SK-N-SH (cell line): ENCODE results near the gene DPP10. TPM values are rescaled to one million over a fixed set of nuclear protein-coding genes. Genes with fewer than 3 reads are reported as not detected.

ENCODE experiments used
- CTCF ChIA-PET: fragments of 300-600, 350-600 bp; formaldehyde crosslinking; extraction: SDS; loops from one replicate; lab custom pipeline; 2021; lab: Yijun Ruan, JAX
- POLR2A ChIA-PET: fragments of 350-600 bp; sonication (Branson Sonifier 250); formaldehyde crosslinking; extraction: SDS; loops from one replicate; lab custom pipeline; 2020; ENCODE audit warnings: antibody characterized with exemption, inconsistent platforms; lab: Yijun Ruan, JAX
- DNase-seq: peaks from one replicate; pipeline ENCODE4 v3.0.0; 2012
- H2AFZ ChIP-seq: fragments of 200-600 bp; sonication (generic); 2 replicates; pipeline ENCODE4 v1.8.1; 2016; ENCODE audit warnings: antibody characterized with exemption, mild to moderate bottlenecking, low read depth
- H3F3A ChIP-seq: fragments of 200-600 bp; sonication (generic); replicated peaks from 2 replicates; pipeline ENCODE3; 2016; ENCODE audit warnings: antibody characterized with exemption, mild to moderate bottlenecking; ENCODE audit not compliant: insufficient read depth
- H3K27ac ChIP-seq, 2 experiments: fragments of 200-500 bp in 1 of 2; fragments of 200-600 bp in 1 of 2; sonication (Bioruptor generic) in 1 of 2; sonication (generic), shearing (Covaris generic) in 1 of 2; 2 replicates each; pipeline versions ENCODE4 v1.5.1 to v1.6.1; 2014 to 2016; ENCODE audit warnings: low read depth in 2 of 2, inconsistent platforms in 1 of 2, low read length in 1 of 2, mild to moderate bottlenecking in 1 of 2, mixed read lengths in 1 of 2
- H3K27me3 ChIP-seq: fragments of 200-600 bp; sonication (generic), shearing (Covaris generic); 2 replicates; pipeline ENCODE4 v1.6.1; 2016; ENCODE audit warnings: mixed run types; ENCODE audit not compliant: insufficient read depth
- H3K36me3 ChIP-seq, 2 experiments: fragments of 200-500 bp in 1 of 2; fragments of 200-600 bp in 1 of 2; sonication (Bioruptor generic) in 1 of 2; sonication (generic) in 1 of 2; replicated peaks in 1 of 2; 2 replicates each; pipeline versions ENCODE3 to v1.5.1; 2014 to 2016; ENCODE audit warnings: low read length in 1 of 2, mild to moderate bottlenecking in 1 of 2; ENCODE audit not compliant: insufficient read depth in 2 of 2, control insufficient read depth in 1 of 2
- H3K4me1 ChIP-seq, 2 experiments: fragments of 200-500 bp in 1 of 2; fragments of 200-600 bp in 1 of 2; sonication (Bioruptor generic) in 1 of 2; sonication (generic), shearing (Covaris generic) in 1 of 2; 2 replicates each; pipeline versions ENCODE4 v1.5.1 to v1.6.1; 2014 to 2016; ENCODE audit warnings: low read depth in 1 of 2, low read length in 1 of 2, mixed run types in 1 of 2; ENCODE audit not compliant: insufficient read depth in 2 of 2, control insufficient read depth in 1 of 2
- H3K4me2 ChIP-seq: fragments of 200-600 bp; sonication (generic), shearing (Covaris generic); 2 replicates; pipeline ENCODE4 v1.6.1; 2017; ENCODE audit warnings: mixed run types
- H3K4me3 ChIP-seq, 2 experiments: fragments of 200-500 bp in 1 of 2; fragments of 200-600 bp in 1 of 2; sonication (Bioruptor generic) in 1 of 2; sonication (generic), shearing (Covaris generic) in 1 of 2; 2 replicates each; pipeline versions ENCODE4 v1.5.1 to v1.8.1; 2014 to 2016; ENCODE audit warnings: low read depth in 2 of 2, inconsistent platforms in 1 of 2, low read length in 1 of 2, mild to moderate bottlenecking in 1 of 2, mixed read lengths in 1 of 2, moderate library complexity in 1 of 2
- H3K79me2 ChIP-seq: fragments of 200-600 bp; sonication (generic); 2 replicates; pipeline ENCODE4 v1.8.1; 2017; ENCODE audit warnings: mild to moderate bottlenecking; ENCODE audit not compliant: insufficient read depth
- H3K9ac ChIP-seq: fragments of 200-600 bp; sonication (generic); 2 replicates; pipeline ENCODE4 v1.6.1; 2017; ENCODE audit warnings: mixed run types
- H3K9me2 ChIP-seq: fragments of 200-600 bp; sonication (generic); 2 replicates; pipeline ENCODE4 v1.6.1; 2017; ENCODE audit warnings: mixed run types
- H3K9me3 ChIP-seq: fragments of 200-600 bp; sonication (generic); 2 replicates; pipeline ENCODE4 v1.6.1; 2017; ENCODE audit warnings: mixed run types, mild to moderate bottlenecking, moderate library complexity
- H4K20me1 ChIP-seq: fragments of 200-600 bp; sonication (generic); 2 replicates; pipeline ENCODE4 v1.6.1; 2017; ENCODE audit warnings: mild to moderate bottlenecking, mixed run types; ENCODE audit not compliant: insufficient read depth
- CHD2 ChIP-seq: fragments of 150-350 bp; IDR thresholded peaks from 2 replicates; pipeline ENCODE4 v1.6.1; 2018; ENCODE audit warnings: low read length; ENCODE audit not compliant: partially characterized antibody
- EZH2phosphoT487 ChIP-seq: fragments of 200-600 bp; sonication (generic); IDR thresholded peaks from 2 replicates; pipeline ENCODE4 v1.6.1; 2017; ENCODE audit warnings: low read depth, mixed run types, mild to moderate bottlenecking, antibody characterized with exemption, moderate library complexity, borderline replicate concordance
- FOSL2 ChIP-seq: IDR thresholded peaks from 2 replicates; pipeline ENCODE4 v1.4.0; 2012; ENCODE audit warnings: low read depth, mild to moderate bottlenecking, moderate library complexity, borderline replicate concordance
- FOXM1 ChIP-seq: IDR thresholded peaks from 2 replicates; pipeline ENCODE4 v1.4.0; 2012; ENCODE audit warnings: low read depth, mild to moderate bottlenecking
- JUND ChIP-seq: IDR thresholded peaks from 2 replicates; pipeline ENCODE4 v1.4.0; 2012
- NRF1 ChIP-seq: IDR thresholded peaks from 2 replicates; pipeline ENCODE4 v1.6.1; 2012; ENCODE audit warnings: low read depth, mild to moderate bottlenecking, low read length
- RCOR1 ChIP-seq: fragments of 150-350 bp; IDR thresholded peaks from 2 replicates; pipeline ENCODE4 v1.6.1; 2017; ENCODE audit warnings: antibody characterized with exemption, low read length
- RFX5 ChIP-seq: IDR thresholded peaks from 2 replicates; pipeline ENCODE4 v1.6.1; 2012; ENCODE audit warnings: mild to moderate bottlenecking, improper control_type of control experiment, low read length
- SIN3A ChIP-seq: IDR thresholded peaks from 2 replicates; pipeline ENCODE4 v1.6.1; 2012; ENCODE audit warnings: low read depth, mild to moderate bottlenecking, low read length, moderate library complexity, borderline replicate concordance
- SMC3 ChIP-seq: IDR thresholded peaks from 2 replicates; pipeline ENCODE4 v1.6.1; 2012; ENCODE audit warnings: low read depth, low read length, improper control_type of control experiment
- WGBS: methylation state at CpG from one replicate; pipeline ENCODE4 v1.1.6; 2017; ENCODE audit warnings: low lambda C conversion rate; 5-methylcytosine and 5-hydroxymethylcytosine counted together
- polyA plus RNA-seq, 3 experiments: library from polyadenylated mRNA; depleted of rRNA; stranded (reverse); fragments of >200 nt; gene quantifications; 2 replicates each; pipeline ENCODE4 v1.2.3, GENCODE V29; 2012
- TF ChIP-seq, protein P1 (sequence below): IDR thresholded peaks from 2 replicates; pipeline ENCODE4 v1.4.0; 2012; ENCODE audit warnings: low read depth, borderline replicate concordance
- TF ChIP-seq, protein P2 (sequence below): IDR thresholded peaks from 2 replicates; pipeline ENCODE4 v1.4.0; 2012; ENCODE audit warnings: low read depth, borderline replicate concordance
- TF ChIP-seq, protein P3 (sequence below): IDR thresholded peaks from 2 replicates; pipeline ENCODE4 v1.6.1; 2012; ENCODE audit warnings: mild to moderate bottlenecking, low read depth, low read length, moderate library complexity
- TF ChIP-seq, protein P4 (sequence below): fragments of 200-600 bp; sonication (generic); IDR thresholded peaks from 2 replicates; pipeline ENCODE4 v1.6.1; 2017; ENCODE audit warnings: antibody characterized with exemption, mild to moderate bottlenecking, moderate library complexity
- TF ChIP-seq, protein P5 (sequence below): fragments of 150-350 bp; IDR thresholded peaks from 2 replicates; pipeline ENCODE4 v1.6.1; 2016; ENCODE audit warnings: mild to moderate bottlenecking, low read depth, low read length
- TF ChIP-seq, protein P6 (sequence below): IDR thresholded peaks from 2 replicates; pipeline ENCODE4 v1.4.0; 2012; ENCODE audit warnings: low read depth
- TF ChIP-seq, protein P7 (sequence below): IDR thresholded peaks from 2 replicates; pipeline ENCODE4; 2012

The DPP10 gene
- polyA plus RNA-seq, 1 of the 3 experiments (the other 2 are of a cell fraction), result not detected

DNA sequence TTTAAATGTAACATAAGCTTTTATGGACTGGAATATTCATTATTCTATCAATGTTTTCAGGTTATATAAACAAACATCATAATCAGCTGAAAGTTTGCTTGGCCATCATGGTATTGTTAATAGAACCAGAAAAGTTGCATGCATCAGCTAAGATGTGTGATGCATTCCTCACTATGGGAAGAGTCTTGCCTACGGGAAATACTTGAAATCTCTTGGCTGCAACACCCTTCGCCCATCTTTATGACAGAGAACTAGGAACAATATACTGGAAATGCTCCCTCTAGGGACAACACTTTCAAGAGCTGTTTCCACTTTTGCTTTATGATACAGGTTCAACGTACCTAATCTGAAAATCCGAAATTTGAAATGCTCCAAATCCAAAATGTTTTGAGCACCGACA lies 1390.8 kb downstream of the DPP10 start (continued):
- TF ChIP-seq, protein P1, sequence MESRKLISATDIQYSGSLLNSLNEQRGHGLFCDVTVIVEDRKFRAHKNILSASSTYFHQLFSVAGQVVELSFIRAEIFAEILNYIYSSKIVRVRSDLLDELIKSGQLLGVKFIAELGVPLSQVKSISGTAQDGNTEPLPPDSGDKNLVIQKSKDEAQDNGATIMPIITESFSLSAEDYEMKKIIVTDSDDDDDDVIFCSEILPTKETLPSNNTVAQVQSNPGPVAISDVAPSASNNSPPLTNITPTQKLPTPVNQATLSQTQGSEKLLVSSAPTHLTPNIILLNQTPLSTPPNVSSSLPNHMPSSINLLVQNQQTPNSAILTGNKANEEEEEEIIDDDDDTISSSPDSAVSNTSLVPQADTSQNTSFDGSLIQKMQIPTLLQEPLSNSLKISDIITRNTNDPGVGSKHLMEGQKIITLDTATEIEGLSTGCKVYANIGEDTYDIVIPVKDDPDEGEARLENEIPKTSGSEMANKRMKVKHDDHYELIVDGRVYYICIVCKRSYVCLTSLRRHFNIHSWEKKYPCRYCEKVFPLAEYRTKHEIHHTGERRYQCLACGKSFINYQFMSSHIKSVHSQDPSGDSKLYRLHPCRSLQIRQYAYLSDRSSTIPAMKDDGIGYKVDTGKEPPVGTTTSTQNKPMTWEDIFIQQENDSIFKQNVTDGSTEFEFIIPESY, result no peak
- TF ChIP-seq EZH2phosphoT487 (no peak), CHD2 (no peak)
- TF ChIP-seq, protein P2, sequence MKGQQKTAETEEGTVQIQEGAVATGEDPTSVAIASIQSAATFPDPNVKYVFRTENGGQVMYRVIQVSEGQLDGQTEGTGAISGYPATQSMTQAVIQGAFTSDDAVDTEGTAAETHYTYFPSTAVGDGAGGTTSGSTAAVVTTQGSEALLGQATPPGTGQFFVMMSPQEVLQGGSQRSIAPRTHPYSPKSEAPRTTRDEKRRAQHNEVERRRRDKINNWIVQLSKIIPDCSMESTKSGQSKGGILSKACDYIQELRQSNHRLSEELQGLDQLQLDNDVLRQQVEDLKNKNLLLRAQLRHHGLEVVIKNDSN, result no peak

DNA sequence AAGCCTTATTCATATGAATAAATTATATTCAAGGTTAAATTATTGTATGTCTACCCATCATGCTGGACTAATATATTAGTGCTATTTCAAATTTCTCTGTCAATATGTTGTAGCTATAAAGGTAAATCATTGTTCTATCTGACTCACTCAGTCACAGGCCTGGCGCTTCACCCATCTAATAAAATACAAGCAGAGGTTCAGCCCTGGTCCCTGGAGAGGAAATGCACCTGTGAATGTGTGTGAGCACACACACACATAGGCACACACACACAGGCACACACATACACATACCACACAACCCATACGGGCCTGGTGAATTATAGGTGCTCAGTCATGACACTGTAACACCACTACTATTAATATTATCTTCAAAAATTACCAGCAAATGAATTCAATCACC lies 1396.1 kb downstream of the DPP10 start:
- no peak for DNase-seq
- Histone ChIP-seq H3K4me3 (no peak overlapping the region), H3K27me3 (no peaks in the 10 kb centered on the region), H3K36me3 (no peaks in the 10 kb centered on the region), H3K79me2 (no peaks in the 10 kb centered on the region), H2AFZ (no peak overlapping the region), H3K9ac (no peak overlapping the region), H3K27ac (no peak overlapping the region), H3K9me2 (no peaks in the 10 kb centered on the region), H3K9me3 (no peaks in the 10 kb centered on the region), H3F3A (no peaks in the 10 kb centered on the region), H3K4me1 (no peaks in the 10 kb centered on the region), H3K4me2 (no peak overlapping the region), H4K20me1 (no peaks in the 10 kb centered on the region)
- TF ChIP-seq, protein P3, sequence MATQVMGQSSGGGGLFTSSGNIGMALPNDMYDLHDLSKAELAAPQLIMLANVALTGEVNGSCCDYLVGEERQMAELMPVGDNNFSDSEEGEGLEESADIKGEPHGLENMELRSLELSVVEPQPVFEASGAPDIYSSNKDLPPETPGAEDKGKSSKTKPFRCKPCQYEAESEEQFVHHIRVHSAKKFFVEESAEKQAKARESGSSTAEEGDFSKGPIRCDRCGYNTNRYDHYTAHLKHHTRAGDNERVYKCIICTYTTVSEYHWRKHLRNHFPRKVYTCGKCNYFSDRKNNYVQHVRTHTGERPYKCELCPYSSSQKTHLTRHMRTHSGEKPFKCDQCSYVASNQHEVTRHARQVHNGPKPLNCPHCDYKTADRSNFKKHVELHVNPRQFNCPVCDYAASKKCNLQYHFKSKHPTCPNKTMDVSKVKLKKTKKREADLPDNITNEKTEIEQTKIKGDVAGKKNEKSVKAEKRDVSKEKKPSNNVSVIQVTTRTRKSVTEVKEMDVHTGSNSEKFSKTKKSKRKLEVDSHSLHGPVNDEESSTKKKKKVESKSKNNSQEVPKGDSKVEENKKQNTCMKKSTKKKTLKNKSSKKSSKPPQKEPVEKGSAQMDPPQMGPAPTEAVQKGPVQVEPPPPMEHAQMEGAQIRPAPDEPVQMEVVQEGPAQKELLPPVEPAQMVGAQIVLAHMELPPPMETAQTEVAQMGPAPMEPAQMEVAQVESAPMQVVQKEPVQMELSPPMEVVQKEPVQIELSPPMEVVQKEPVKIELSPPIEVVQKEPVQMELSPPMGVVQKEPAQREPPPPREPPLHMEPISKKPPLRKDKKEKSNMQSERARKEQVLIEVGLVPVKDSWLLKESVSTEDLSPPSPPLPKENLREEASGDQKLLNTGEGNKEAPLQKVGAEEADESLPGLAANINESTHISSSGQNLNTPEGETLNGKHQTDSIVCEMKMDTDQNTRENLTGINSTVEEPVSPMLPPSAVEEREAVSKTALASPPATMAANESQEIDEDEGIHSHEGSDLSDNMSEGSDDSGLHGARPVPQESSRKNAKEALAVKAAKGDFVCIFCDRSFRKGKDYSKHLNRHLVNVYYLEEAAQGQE, result no peak
- TF ChIP-seq, protein P4, sequence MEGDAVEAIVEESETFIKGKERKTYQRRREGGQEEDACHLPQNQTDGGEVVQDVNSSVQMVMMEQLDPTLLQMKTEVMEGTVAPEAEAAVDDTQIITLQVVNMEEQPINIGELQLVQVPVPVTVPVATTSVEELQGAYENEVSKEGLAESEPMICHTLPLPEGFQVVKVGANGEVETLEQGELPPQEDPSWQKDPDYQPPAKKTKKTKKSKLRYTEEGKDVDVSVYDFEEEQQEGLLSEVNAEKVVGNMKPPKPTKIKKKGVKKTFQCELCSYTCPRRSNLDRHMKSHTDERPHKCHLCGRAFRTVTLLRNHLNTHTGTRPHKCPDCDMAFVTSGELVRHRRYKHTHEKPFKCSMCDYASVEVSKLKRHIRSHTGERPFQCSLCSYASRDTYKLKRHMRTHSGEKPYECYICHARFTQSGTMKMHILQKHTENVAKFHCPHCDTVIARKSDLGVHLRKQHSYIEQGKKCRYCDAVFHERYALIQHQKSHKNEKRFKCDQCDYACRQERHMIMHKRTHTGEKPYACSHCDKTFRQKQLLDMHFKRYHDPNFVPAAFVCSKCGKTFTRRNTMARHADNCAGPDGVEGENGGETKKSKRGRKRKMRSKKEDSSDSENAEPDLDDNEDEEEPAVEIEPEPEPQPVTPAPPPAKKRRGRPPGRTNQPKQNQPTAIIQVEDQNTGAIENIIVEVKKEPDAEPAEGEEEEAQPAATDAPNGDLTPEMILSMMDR, result no peak
- TF ChIP-seq RFX5 (no peak), JUND (no peak), FOXM1 (no peak), SMC3 (no peak), FOSL2 (no peak), NRF1 (no peak), RCOR1 (no peak), SIN3A (no peak)
- TF ChIP-seq, protein P5, sequence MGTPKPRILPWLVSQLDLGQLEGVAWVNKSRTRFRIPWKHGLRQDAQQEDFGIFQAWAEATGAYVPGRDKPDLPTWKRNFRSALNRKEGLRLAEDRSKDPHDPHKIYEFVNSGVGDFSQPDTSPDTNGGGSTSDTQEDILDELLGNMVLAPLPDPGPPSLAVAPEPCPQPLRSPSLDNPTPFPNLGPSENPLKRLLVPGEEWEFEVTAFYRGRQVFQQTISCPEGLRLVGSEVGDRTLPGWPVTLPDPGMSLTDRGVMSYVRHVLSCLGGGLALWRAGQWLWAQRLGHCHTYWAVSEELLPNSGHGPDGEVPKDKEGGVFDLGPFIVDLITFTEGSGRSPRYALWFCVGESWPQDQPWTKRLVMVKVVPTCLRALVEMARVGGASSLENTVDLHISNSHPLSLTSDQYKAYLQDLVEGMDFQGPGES, result no peak
- TF ChIP-seq, protein P6, sequence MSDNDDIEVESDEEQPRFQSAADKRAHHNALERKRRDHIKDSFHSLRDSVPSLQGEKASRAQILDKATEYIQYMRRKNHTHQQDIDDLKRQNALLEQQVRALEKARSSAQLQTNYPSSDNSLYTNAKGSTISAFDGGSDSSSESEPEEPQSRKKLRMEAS, result no peak
- TF ChIP-seq, protein P7, sequence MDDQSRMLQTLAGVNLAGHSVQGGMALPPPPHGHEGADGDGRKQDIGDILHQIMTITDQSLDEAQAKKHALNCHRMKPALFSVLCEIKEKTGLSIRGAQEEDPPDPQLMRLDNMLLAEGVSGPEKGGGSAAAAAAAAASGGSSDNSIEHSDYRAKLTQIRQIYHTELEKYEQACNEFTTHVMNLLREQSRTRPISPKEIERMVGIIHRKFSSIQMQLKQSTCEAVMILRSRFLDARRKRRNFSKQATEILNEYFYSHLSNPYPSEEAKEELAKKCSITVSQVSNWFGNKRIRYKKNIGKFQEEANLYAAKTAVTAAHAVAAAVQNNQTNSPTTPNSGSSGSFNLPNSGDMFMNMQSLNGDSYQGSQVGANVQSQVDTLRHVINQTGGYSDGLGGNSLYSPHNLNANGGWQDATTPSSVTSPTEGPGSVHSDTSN, result no peak
- 15% methylated on average over 2 of the region's 2 CpGs for WGBS
- ChIA-PET POLR2A (no interaction called here), CTCF (no interaction called here)
